Prostate gland (tissue), 2 donors: Measurements from ENCODE around the gene EIPR1.

ENCODE experiments used
- POLR2AphosphoS5 ChIP-seq: sonication (generic); formaldehyde crosslinking; IDR thresholded peaks from one replicate; pipeline ENCODE4 v1.6.1; 2017; ENCODE audit warnings: antibody characterized with exemption
- TF ChIP-seq, protein P1 (sequence below), 4 experiments: fragments of 200-600 bp in 2 of 4; fragments of 450-650 bp in 2 of 4; sonication (generic) in 2 of 4; IDR thresholded peaks; 1 replicate in 3 of 4; 2 replicates in 1 of 4; pipeline ENCODE4 v1.5.1; 2016 to 2019; ENCODE audit warnings: antibody characterized with exemption in 4 of 4, mild to moderate bottlenecking in 2 of 4, moderate library complexity in 2 of 4

- TF ChIP-seq POLR2AphosphoS5, result no peak
- TF ChIP-seq, protein P1, sequence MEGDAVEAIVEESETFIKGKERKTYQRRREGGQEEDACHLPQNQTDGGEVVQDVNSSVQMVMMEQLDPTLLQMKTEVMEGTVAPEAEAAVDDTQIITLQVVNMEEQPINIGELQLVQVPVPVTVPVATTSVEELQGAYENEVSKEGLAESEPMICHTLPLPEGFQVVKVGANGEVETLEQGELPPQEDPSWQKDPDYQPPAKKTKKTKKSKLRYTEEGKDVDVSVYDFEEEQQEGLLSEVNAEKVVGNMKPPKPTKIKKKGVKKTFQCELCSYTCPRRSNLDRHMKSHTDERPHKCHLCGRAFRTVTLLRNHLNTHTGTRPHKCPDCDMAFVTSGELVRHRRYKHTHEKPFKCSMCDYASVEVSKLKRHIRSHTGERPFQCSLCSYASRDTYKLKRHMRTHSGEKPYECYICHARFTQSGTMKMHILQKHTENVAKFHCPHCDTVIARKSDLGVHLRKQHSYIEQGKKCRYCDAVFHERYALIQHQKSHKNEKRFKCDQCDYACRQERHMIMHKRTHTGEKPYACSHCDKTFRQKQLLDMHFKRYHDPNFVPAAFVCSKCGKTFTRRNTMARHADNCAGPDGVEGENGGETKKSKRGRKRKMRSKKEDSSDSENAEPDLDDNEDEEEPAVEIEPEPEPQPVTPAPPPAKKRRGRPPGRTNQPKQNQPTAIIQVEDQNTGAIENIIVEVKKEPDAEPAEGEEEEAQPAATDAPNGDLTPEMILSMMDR (IDR thresholded peaks at IDR 0.05), result no peak
These were observed 61.0 kb downstream of the EIPR1 start for GRCh38 chr2:3316456-3317276.
